Liver (tissue), 3 donors: ENCODE data around the gene MMP28.

Source experiments
- EGR1 ChIP-seq, 2 donors: IDR thresholded peaks; 2 replicates each; pipeline ENCODE4 v1.6.1; 2016 to 2018; ENCODE audit warnings: antibody characterized with exemption in 2 of 2, low read depth in 2 of 2
- JUND ChIP-seq, 2 donors: IDR thresholded peaks; 2 replicates each; pipeline ENCODE4 v1.6.1; 2016; ENCODE audit warnings: antibody characterized with exemption in 2 of 2
- REST ChIP-seq: IDR thresholded peaks from 2 replicates; pipeline ENCODE4 v1.6.1; 2016; ENCODE audit warnings: antibody characterized with exemption, mild to moderate bottlenecking
- SP1 ChIP-seq: IDR thresholded peaks from 2 replicates; pipeline ENCODE4 v1.6.1; 2018; ENCODE audit warnings: antibody characterized with exemption, mild to moderate bottlenecking
- TAF1 ChIP-seq: conservative IDR thresholded peaks from 2 replicates; pipeline ENCODE4 v1.6.1; 2016; ENCODE audit warnings: antibody characterized with exemption, mild to moderate bottlenecking
- YY1 ChIP-seq: IDR thresholded peaks from 2 replicates; pipeline ENCODE4 v1.6.1; 2016; ENCODE audit warnings: antibody characterized with exemption, mild to moderate bottlenecking
- TF ChIP-seq, protein P1 (sequence below): fragments of 150-350 bp; IDR thresholded peaks from 2 replicates; pipeline ENCODE4 v1.5.1; 2017; ENCODE audit warnings: improper control_type of control experiment, low read depth, low read length; ENCODE audit not compliant: missing input control
- TF ChIP-seq, protein P2 (sequence below): IDR thresholded peaks from 2 replicates; pipeline ENCODE4 v1.6.1; 2016; ENCODE audit warnings: antibody characterized with exemption
- TF ChIP-seq, protein P3 (sequence below): IDR thresholded peaks from 2 replicates; pipeline ENCODE4 v1.6.1; 2016; ENCODE audit warnings: antibody characterized with exemption
- donor health status: healthy.
- donor health status: healthy.

DNA sequence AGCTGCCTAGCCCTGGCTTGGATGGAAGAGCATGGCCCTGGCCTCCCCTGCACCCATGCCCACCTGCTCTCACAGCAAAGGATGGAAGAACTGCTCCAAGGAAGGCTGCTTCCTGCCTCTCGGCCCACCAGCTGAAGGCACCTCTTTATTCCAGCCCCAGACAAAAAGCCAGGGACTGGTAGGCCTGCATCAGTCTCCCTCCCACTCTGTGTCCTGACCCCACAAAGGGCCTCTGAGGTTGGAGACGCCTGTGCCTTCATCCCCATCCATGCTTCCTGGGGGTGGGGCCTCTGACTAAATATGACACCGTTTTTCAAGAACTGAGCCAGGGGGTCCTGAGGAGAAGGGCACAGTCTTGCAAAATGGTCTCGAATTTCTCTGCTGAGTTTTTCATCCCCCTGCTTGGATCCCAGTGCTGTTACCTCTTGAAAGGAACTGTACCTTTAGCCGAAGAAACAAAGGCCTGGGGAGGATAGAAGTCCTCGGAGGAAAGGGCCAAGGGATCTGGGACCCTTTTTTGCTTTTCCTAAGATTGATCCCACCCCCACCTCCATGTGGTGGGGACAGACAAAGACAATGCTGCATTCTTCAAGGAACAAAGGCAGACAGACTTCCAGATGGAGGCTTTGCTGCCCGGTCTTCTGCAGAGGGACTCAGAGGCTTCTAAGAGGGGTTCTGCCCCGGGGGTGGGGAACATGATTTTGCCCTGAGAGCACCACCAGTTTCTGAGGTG lies 29.5 kb downstream of the MMP28 start:
- TF ChIP-seq, protein P1, sequence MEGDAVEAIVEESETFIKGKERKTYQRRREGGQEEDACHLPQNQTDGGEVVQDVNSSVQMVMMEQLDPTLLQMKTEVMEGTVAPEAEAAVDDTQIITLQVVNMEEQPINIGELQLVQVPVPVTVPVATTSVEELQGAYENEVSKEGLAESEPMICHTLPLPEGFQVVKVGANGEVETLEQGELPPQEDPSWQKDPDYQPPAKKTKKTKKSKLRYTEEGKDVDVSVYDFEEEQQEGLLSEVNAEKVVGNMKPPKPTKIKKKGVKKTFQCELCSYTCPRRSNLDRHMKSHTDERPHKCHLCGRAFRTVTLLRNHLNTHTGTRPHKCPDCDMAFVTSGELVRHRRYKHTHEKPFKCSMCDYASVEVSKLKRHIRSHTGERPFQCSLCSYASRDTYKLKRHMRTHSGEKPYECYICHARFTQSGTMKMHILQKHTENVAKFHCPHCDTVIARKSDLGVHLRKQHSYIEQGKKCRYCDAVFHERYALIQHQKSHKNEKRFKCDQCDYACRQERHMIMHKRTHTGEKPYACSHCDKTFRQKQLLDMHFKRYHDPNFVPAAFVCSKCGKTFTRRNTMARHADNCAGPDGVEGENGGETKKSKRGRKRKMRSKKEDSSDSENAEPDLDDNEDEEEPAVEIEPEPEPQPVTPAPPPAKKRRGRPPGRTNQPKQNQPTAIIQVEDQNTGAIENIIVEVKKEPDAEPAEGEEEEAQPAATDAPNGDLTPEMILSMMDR, result no peak
- no peak for TF ChIP-seq EGR1 (IDR thresholded peaks at IDR 0.05; ENCODE audit: low read depth in 2 of 2)
- no peak for TF ChIP-seq TAF1
- TF ChIP-seq JUND (IDR thresholded peaks at IDR 0.05), result no peak
- no peak for TF ChIP-seq SP1
- no peak for TF ChIP-seq YY1
- no peak for TF ChIP-seq REST
- TF ChIP-seq, protein P2, sequence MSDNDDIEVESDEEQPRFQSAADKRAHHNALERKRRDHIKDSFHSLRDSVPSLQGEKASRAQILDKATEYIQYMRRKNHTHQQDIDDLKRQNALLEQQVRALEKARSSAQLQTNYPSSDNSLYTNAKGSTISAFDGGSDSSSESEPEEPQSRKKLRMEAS, result no peak
- TF ChIP-seq, protein P3, sequence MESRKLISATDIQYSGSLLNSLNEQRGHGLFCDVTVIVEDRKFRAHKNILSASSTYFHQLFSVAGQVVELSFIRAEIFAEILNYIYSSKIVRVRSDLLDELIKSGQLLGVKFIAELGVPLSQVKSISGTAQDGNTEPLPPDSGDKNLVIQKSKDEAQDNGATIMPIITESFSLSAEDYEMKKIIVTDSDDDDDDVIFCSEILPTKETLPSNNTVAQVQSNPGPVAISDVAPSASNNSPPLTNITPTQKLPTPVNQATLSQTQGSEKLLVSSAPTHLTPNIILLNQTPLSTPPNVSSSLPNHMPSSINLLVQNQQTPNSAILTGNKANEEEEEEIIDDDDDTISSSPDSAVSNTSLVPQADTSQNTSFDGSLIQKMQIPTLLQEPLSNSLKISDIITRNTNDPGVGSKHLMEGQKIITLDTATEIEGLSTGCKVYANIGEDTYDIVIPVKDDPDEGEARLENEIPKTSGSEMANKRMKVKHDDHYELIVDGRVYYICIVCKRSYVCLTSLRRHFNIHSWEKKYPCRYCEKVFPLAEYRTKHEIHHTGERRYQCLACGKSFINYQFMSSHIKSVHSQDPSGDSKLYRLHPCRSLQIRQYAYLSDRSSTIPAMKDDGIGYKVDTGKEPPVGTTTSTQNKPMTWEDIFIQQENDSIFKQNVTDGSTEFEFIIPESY, result no peak
